K562 (cell line): ENCODE measurements around the gene SLC4A1. TPM values are rescaled to one million over a fixed set of nuclear protein-coding genes. Genes with fewer than 3 reads are reported as not detected.

Experiments used
- ATAC-seq: fragments of 200-7000 bp; cut with Tn5 transposase; 3 replicates; pipeline ENCODE4 v1.9.1; 2020; ENCODE audit warnings: moderate library complexity
- BruUV-seq: library from RNA; stranded (reverse); fragments of 400-500 nt; replicated peaks from 2 replicates; lab custom pipeline; 2021; lab: Mats Ljungman, UMichigan
- CTCF ChIA-PET: fragments of 300-600 bp; formaldehyde crosslinking; extraction: SDS; loops from one replicate; lab custom pipeline; 2021; ENCODE audit warnings: low intra/inter-chr PET ratio; lab: Yijun Ruan, JAX
- POLR2A ChIA-PET: fragments of 300-600, 350-650 bp; sonication (Branson Sonifier 250); formaldehyde crosslinking; extraction: SDS; loops from one replicate; lab custom pipeline; 2021; ENCODE audit warnings: antibody characterized with exemption, inconsistent platforms; lab: Yijun Ruan, JAX
- DNase-seq, 4 experiments: peaks; one replicate each; pipeline versions ENCODE4 v3.0.0 to v3.0.0-alpha.2; 2011 to 2018; ENCODE audit warnings: low spot score in 3 of 4, mixed read lengths in 3 of 4; ENCODE audit errors: extremely low read depth in 1 of 4
- FAIRE-seq: peaks from 2 replicates; lab custom pipeline; 2011; peaks lifted over from hg19 to GRCh38; lab: Jason Lieb, UNC
- H2AFZ ChIP-seq: 2 replicates; pipeline ENCODE4 v1.6.0; 2011; ENCODE audit warnings: low read depth, low read length, control low read depth, inconsistent platforms
- H3K27ac ChIP-seq: fragments of 200-600 bp; 3 replicates; pipeline ENCODE4 v1.8.0; 2011; ENCODE audit warnings: low read depth, mild to moderate bottlenecking, control low read depth, inconsistent platforms, low read length, moderate library complexity, mixed read lengths; ENCODE audit errors: extremely low read depth
- H3K27me3 ChIP-seq, 2 experiments: fragments of 300-600 bp in 1 of 2; 2 replicates in 1 of 2; 3 replicates in 1 of 2; pipeline versions ENCODE4 v1.6.0 to v1.8.0; 2011; ENCODE audit warnings: inconsistent platforms in 2 of 2, low read length in 2 of 2, mild to moderate bottlenecking in 1 of 2, mixed read lengths in 1 of 2, moderate library complexity in 1 of 2; ENCODE audit not compliant: control insufficient read depth in 2 of 2, insufficient read depth in 2 of 2
- H3K36me3 ChIP-seq: fragments of 300-600 bp; 3 replicates; pipeline ENCODE4 v1.8.0; 2011; ENCODE audit warnings: mild to moderate bottlenecking, low read length, inconsistent platforms; ENCODE audit not compliant: control insufficient read depth, insufficient read depth
- H3K4me1 ChIP-seq, 2 experiments: fragments of 200-600 bp in 1 of 2; replicated peaks in 1 of 2; 2 replicates in 1 of 2; 3 replicates in 1 of 2; pipeline versions ENCODE4 v1.5.1 to v1.8.0; 2011; ENCODE audit warnings: inconsistent platforms in 2 of 2, low read length in 2 of 2, mild to moderate bottlenecking in 1 of 2, mixed read lengths in 1 of 2, moderate library complexity in 1 of 2; ENCODE audit not compliant: control insufficient read depth in 2 of 2, insufficient read depth in 2 of 2
- H3K4me2 ChIP-seq: 2 replicates; pipeline ENCODE4 v1.6.1; 2011; ENCODE audit warnings: low read length, control low read depth, inconsistent platforms, mixed read lengths; ENCODE audit not compliant: insufficient read depth
- H3K4me3 ChIP-seq: fragments of 200-600 bp; sonication (generic), shearing (Covaris generic); 2 replicates; pipeline ENCODE4 v1.5.1; 2016; ENCODE audit warnings: control low read depth, inconsistent platforms
- H3K79me2 ChIP-seq: fragments of 200-600 bp; 3 replicates; pipeline ENCODE4 v1.8.0; 2011; ENCODE audit warnings: low read length, inconsistent platforms; ENCODE audit not compliant: control insufficient read depth, insufficient read depth
- H3K9ac ChIP-seq, 2 experiments: 2 replicates each; pipeline versions ENCODE4 v1.6.0 to v1.6.1; 2011; ENCODE audit warnings: low read depth in 2 of 2, low read length in 2 of 2, control low read depth in 1 of 2, inconsistent platforms in 1 of 2, mild to moderate bottlenecking in 1 of 2, mixed read lengths in 1 of 2; ENCODE audit not compliant: insufficient read depth in 1 of 2
- H3K9me1 ChIP-seq: one replicate; pipeline ENCODE4 v1.6.0; 2011; ENCODE audit warnings: inconsistent platforms, mild to moderate bottlenecking, low read length, moderate library complexity; ENCODE audit not compliant: control insufficient read depth, insufficient read depth
- H3K9me3 ChIP-seq: replicated peaks from 2 replicates; pipeline ENCODE4 v1.5.1; 2011; ENCODE audit warnings: low read depth, low read length, inconsistent platforms; ENCODE audit not compliant: control insufficient read depth, insufficient read depth
- H4K20me1 ChIP-seq: replicated peaks from 2 replicates; pipeline ENCODE4 v1.6.1; 2011; ENCODE audit warnings: low read length, inconsistent platforms, mixed read lengths; ENCODE audit not compliant: control insufficient read depth, insufficient read depth
- ARID1B ChIP-seq: fragments of 450-650 bp; IDR thresholded peaks from 2 replicates; pipeline ENCODE4 v1.6.1; 2016; ENCODE audit warnings: antibody characterized with exemption, mild to moderate bottlenecking, inconsistent platforms
- BHLHE40 ChIP-seq: IDR thresholded peaks from 2 replicates; pipeline ENCODE4 v1.6.1; 2011; ENCODE audit warnings: low read length, improper control_type of control experiment
- CBFA2T2 ChIP-seq: fragments of 450-650 bp; conservative IDR thresholded peaks from 2 replicates; pipeline ENCODE4 v1.6.1; 2017; ENCODE audit warnings: mild to moderate bottlenecking
- DPF2 ChIP-seq: fragments of 450-650 bp; IDR thresholded peaks from 2 replicates; pipeline ENCODE4 v1.6.1; 2016
- ESRRA ChIP-seq: fragments of 450-650 bp; IDR thresholded peaks from 2 replicates; pipeline ENCODE4 v1.6.1; 2014; ENCODE audit warnings: low read depth, mild to moderate bottlenecking, moderate library complexity, borderline replicate concordance
- GABPB1 ChIP-seq: sonication (generic); formaldehyde crosslinking; IDR thresholded peaks from 2 replicates; pipeline ENCODE4 v1.8.0; 2022; ENCODE audit warnings: mild to moderate bottlenecking, missing genetic modification reagents
- MEIS2 ChIP-seq: fragments of 450-650 bp; IDR thresholded peaks from 2 replicates; pipeline ENCODE4 v1.6.1; 2014; ENCODE audit warnings: mild to moderate bottlenecking; ENCODE audit not compliant: partially characterized antibody
- MTA2 ChIP-seq: fragments of 450-650 bp; IDR thresholded peaks from 2 replicates; pipeline ENCODE4 v1.6.1; 2016; ENCODE audit warnings: low read depth
- MTA3 ChIP-seq: fragments of 450-650 bp; formaldehyde crosslinking; IDR thresholded peaks from 2 replicates; pipeline ENCODE4 v1.6.1; 2017; ENCODE audit warnings: mild to moderate bottlenecking, borderline replicate concordance
- NFIC ChIP-seq: fragments of 450-650 bp; IDR thresholded peaks from 2 replicates; pipeline ENCODE4 v1.6.1; 2017; ENCODE audit warnings: mild to moderate bottlenecking, inconsistent platforms
- POLR2AphosphoS5 ChIP-seq: IDR thresholded peaks from 2 replicates; pipeline ENCODE4 v1.6.1; 2011; ENCODE audit warnings: mild to moderate bottlenecking, low read depth, low read length, moderate library complexity; ENCODE audit not compliant: control insufficient read depth, insufficient read depth
- RBM34 ChIP-seq: fragments of 200-400 bp; formaldehyde crosslinking; IDR thresholded peaks from 2 replicates; pipeline ENCODE4 v1.6.1; 2018; ENCODE audit warnings: low read length, borderline replicate concordance; ENCODE audit not compliant: insufficient read depth
- RCOR1 ChIP-seq, 2 experiments: IDR thresholded peaks; 2 replicates each; pipeline ENCODE4 v1.6.1; 2012; ENCODE audit warnings: low read depth in 2 of 2, low read length in 2 of 2, borderline replicate concordance in 1 of 2, improper control_type of control experiment in 1 of 2
- TCF3 ChIP-seq: sonication (generic); formaldehyde crosslinking; IDR thresholded peaks from 2 replicates; pipeline ENCODE4 v1.4.0; 2020; ENCODE audit warnings: mild to moderate bottlenecking, missing genetic modification reagents
- TRIM24 ChIP-seq, 2 experiments: fragments of 450-650 bp; IDR thresholded peaks; 2 replicates each; pipeline ENCODE4 v1.6.1; 2016
- ZNF253 ChIP-seq: fragments of 250-450 bp; sonication (Bioruptor Pico); conservative IDR thresholded peaks from 2 replicates; pipeline ENCODE4 v1.6.1; 2021; ENCODE audit warnings: mild to moderate bottlenecking
- WGBS: fragments of 100-300 bp; shearing (Covaris generic); methylation state at CpG from one replicate; pipeline ENCODE4 v1.1.6; 2016; ENCODE audit warnings: low coverage, mixed read lengths; ENCODE audit not compliant: insufficient coverage; ENCODE audit errors: missing lambda C conversion rate; 5-methylcytosine and 5-hydroxymethylcytosine counted together
- in situ Hi-C: fragments of 300-500 bp; cut with MboI; formaldehyde crosslinking; loops from 4 replicates; pipeline ENCODE4 v1.15.0; 2018; ENCODE audit warnings: inconsistent platforms, mixed read lengths
- intact Hi-C: fragments of 100-400 bp; cut with micrococcal nuclease; formaldehyde crosslinking; loops from 2 replicates; pipeline ENCODE4 v1.14.2; 2022
- polyA plus RNA-seq, 8 experiments: library from polyadenylated mRNA; depleted of rRNA in 4 of 8; stranded (reverse) in 5 of 8; unstranded in 3 of 8; fragments of >200 nt; fragmentation: Nextera tagmentation in 2 of 8; fragmentation: Illumina TruSeq in 1 of 8; extraction: Ambion mirVana in 2 of 8; extraction: Trizol in 1 of 8; gene quantifications; 2 replicates each; pipeline versions ENCODE4 v1.2.1 to v1.2.3, GENCODE V29; 2011 to 2014; ENCODE audit warnings: inconsistent platforms in 1 of 8, missing spikeins in 1 of 8
- total RNA-seq, 7 experiments: library from RNA; depleted of rRNA in 6 of 7; stranded (reverse); fragments of >200 nt in 6 of 7; fragmentation: Illumina TruSeq in 2 of 7; extraction: Trizol in 2 of 7; gene quantifications; 2 replicates each; pipeline versions ENCODE4 v1.2.1 to v1.2.3, GENCODE V29; 2011 to 2021; ENCODE audit warnings: low replicate concordance in 1 of 7
- TF ChIP-seq, protein P1 (sequence below): fragments of 250-450 bp; sonication (Bioruptor Pico); IDR thresholded peaks from 2 replicates; pipeline ENCODE4 v1.8.0; 2022; ENCODE audit warnings: inconsistent platforms
- TF ChIP-seq, protein P2 (sequence below): fragments of 250-450 bp; sonication (Bioruptor Pico); IDR thresholded peaks from 2 replicates; pipeline ENCODE4 v1.5.0; 2022; ENCODE audit warnings: mild to moderate bottlenecking
- TF ChIP-seq, protein P3 (sequence below), 2 experiments: fragments of 200-800 bp in 1 of 2; sonication (Bioruptor generic) in 1 of 2; sonication (generic) in 1 of 2; formaldehyde crosslinking in 1 of 2; IDR thresholded peaks in 1 of 2; conservative IDR thresholded peaks in 1 of 2; 2 replicates each; pipeline versions ENCODE4 v1.5.0 to v1.6.1; 2016 to 2020; ENCODE audit warnings: missing compliant biosample characterization in 1 of 2, missing genetic modification characterization in 1 of 2, missing genetic modification reagents in 1 of 2

SLC4A1 gene
- total and polyA plus RNA-seq, 9 of the 15 experiments (the other 6 are each of a cell fraction or from before 2014, with no cell fraction given): 0.14 to 1.00 (median 0.53) TPM

DNA sequence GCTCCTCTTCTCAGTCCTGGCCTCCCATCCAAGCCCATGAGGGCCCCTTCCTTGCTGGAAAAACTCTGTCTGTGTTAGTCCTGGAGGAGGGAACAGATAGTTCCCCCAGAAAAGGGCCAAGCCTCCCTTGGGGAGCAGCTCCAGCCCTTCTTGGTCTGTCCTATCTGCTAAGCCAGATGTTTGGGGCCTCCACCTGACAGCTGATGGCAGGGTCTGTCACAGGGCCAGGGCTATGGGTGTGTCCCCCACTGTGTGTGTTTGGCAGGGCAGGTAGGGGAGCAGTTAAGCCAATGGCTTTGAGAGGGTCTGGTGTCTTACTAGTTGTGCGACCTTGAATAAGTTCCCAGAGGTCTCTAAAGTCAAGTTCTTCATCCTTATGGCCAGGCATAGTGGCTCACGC lies 13.6 kb upstream of the SLC4A1 start:
- intact Hi-C loops (no loop called here), in situ Hi-C loops (no loop called here)
- Histone ChIP-seq H3K27ac (no peak overlapping the region; the same call in 1 of the 3 replicates), H3K4me3 (no peak overlapping the region), H2AFZ (no peak overlapping the region), H3K79me2 (no peaks in the 10 kb centered on the region), H3K9me3 (no peaks in the 10 kb centered on the region), H3K4me2 (peak overlapping the region; percentile 32; the same call in 1 of the 2 replicates), H3K36me3 (no peaks in the 10 kb centered on the region), H3K9me1 (no peaks in the 10 kb centered on the region), H3K9ac (peak overlapping the region in 1 of 2 experiments; percentile 86; a peak in 3 of 4 replicates), H3K4me1 (peaks cover 43 to 55% of the 10 kb centered on the region in 2 experiments), H3K27me3 (no peaks in the 10 kb centered on the region), H4K20me1 (no peaks in the 10 kb centered on the region)
- POLR2A ChIA-PET: interaction anchor here (0.6 to 1.8 kb wide), 7 partner anchors 8 to 68 kb away, joined by 3 to 8 read pairs (median 4); no protein-coding TSS in a partner anchor
- CTCF ChIA-PET: no interaction called here
- FAIRE-seq (peak; percentile 52), DNase-seq (peak; percentile 53 to 83 (median 78)), ATAC-seq (peak; percentile 42)
- no TSS peak for BruUV-seq
- WGBS: 22% methylated on average over 1 of the region's 2 CpGs
- no peak for TF ChIP-seq TRIM24 (IDR thresholded peaks at IDR 0.05)
- 0 out of 2 replicates have a peak, but pooled peaks have one; percentile 36 for TF ChIP-seq ESRRA
- TF ChIP-seq BHLHE40: 0 out of 2 replicates have a peak, but pooled peaks have one; percentile 24
- TF ChIP-seq GABPB1 (CRISPR knock-in tag): no peak
- TF ChIP-seq, protein P1, sequence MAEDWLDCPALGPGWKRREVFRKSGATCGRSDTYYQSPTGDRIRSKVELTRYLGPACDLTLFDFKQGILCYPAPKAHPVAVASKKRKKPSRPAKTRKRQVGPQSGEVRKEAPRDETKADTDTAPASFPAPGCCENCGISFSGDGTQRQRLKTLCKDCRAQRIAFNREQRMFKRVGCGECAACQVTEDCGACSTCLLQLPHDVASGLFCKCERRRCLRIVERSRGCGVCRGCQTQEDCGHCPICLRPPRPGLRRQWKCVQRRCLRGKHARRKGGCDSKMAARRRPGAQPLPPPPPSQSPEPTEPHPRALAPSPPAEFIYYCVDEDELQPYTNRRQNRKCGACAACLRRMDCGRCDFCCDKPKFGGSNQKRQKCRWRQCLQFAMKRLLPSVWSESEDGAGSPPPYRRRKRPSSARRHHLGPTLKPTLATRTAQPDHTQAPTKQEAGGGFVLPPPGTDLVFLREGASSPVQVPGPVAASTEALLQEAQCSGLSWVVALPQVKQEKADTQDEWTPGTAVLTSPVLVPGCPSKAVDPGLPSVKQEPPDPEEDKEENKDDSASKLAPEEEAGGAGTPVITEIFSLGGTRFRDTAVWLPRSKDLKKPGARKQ: no peak
- TF ChIP-seq, protein P2, sequence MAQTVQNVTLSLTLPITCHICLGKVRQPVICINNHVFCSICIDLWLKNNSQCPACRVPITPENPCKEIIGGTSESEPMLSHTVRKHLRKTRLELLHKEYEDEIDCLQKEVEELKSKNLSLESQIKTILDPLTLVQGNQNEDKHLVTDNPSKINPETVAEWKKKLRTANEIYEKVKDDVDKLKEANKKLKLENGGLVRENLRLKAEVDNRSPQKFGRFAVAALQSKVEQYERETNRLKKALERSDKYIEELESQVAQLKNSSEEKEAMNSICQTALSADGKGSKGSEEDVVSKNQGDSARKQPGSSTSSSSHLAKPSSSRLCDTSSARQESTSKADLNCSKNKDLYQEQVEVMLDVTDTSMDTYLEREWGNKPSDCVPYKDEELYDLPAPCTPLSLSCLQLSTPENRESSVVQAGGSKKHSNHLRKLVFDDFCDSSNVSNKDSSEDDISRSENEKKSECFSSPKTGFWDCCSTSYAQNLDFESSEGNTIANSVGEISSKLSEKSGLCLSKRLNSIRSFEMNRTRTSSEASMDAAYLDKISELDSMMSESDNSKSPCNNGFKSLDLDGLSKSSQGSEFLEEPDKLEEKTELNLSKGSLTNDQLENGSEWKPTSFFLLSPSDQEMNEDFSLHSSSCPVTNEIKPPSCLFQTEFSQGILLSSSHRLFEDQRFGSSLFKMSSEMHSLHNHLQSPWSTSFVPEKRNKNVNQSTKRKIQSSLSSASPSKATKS: no peak
- TF ChIP-seq RBM34: no peak
- peak; percentile 79 for TF ChIP-seq CBFA2T2
- TF ChIP-seq MTA3: 0 out of 2 replicates have a peak, but pooled peaks have one; percentile 29
- peak; percentile 57 for TF ChIP-seq POLR2AphosphoS5
- TF ChIP-seq MTA2: no peak
- peak; percentile 76 for TF ChIP-seq ARID1B
- TF ChIP-seq DPF2: peak; percentile 46; the same call in 1 of the 2 replicates
- no peak for TF ChIP-seq ZNF253
- peak; percentile 39 for TF ChIP-seq MEIS2
- peak; percentile 48 for TF ChIP-seq NFIC
- TF ChIP-seq TCF3: peak; percentile 90
- peak in 1 of 2 experiments; percentile 42; a peak in 1 of 4 replicates for TF ChIP-seq RCOR1 (IDR thresholded peaks at IDR 0.05; ENCODE audit: borderline replicate concordance in 1 of 2, low read depth in 2 of 2, low read length in 2 of 2)
- TF ChIP-seq, protein P3, sequence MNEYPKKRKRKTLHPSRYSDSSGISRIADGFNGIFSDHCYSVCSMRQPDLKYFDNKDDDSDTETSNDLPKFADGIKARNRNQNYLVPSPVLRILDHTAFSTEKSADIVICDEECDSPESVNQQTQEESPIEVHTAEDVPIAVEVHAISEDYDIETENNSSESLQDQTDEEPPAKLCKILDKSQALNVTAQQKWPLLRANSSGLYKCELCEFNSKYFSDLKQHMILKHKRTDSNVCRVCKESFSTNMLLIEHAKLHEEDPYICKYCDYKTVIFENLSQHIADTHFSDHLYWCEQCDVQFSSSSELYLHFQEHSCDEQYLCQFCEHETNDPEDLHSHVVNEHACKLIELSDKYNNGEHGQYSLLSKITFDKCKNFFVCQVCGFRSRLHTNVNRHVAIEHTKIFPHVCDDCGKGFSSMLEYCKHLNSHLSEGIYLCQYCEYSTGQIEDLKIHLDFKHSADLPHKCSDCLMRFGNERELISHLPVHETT (CRISPR knock-in tag; conservative IDR thresholded peaks at IDR 0.05 in 1 of 2, IDR thresholded peaks at IDR 0.05 in 1 of 2): no peak
